ENCODE data around the gene ASCC1. TPM values are rescaled to one million over a fixed set of nuclear protein-coding genes. Genes with fewer than 3 reads are reported as not detected.
A peak's percentile ranks its signal among the peaks of the same experiment; 100 is the strongest.

The ASCC1 gene
- polyA plus RNA-seq, 1 donor (not counting 4 experiments of a cell fraction or from before 2014, with no cell fraction given) = 32.9 TPM

- no peaks in the 10 kb centered on the region for H3K36me3 ChIP-seq (ENCODE audit: control insufficient read depth in 2 of 2, extremely low read depth in 1 of 2, insufficient read depth in 2 of 2, low read length in 2 of 2)
- peaks cover 13% of the 10 kb centered on the region for H3K4me1 ChIP-seq (ENCODE audit: control insufficient read depth, extremely low read depth, insufficient read depth, low read length)
- H3K4me3 ChIP-seq (ENCODE audit: control insufficient read depth in 2 of 3, extremely low read depth in 1 of 3, insufficient read depth in 2 of 3, low read depth in 1 of 3, low read length in 3 of 3) = no peak overlapping the region
- H4K20me1 ChIP-seq (ENCODE audit: control insufficient read depth, extremely low read depth, insufficient read depth, low read length) = no peaks in the 10 kb centered on the region
- TF ChIP-seq CTCF (optimal IDR thresholded peaks at IDR 0.05 in 1 of 3, IDR thresholded peaks at IDR 0.05 in 1 of 3, conservative IDR thresholded peaks at IDR 0.05 in 1 of 3; ENCODE audit: extremely low read depth in 1 of 3, insufficient read depth in 2 of 3, low read length in 3 of 3) (no peak), EZH2 (IDR thresholded peaks at IDR 0.05; ENCODE audit: low read length) (no peak)
- H3K4me2 ChIP-seq (ENCODE audit: control insufficient read depth, extremely low read depth, insufficient read depth, low read depth, low read length) = no peak overlapping the region
- no peaks in the 10 kb centered on the region for H3K79me2 ChIP-seq (ENCODE audit: control insufficient read depth, insufficient read depth, low read length)
- DNase-seq (ENCODE audit: low read depth, low spot score) (no peak), FAIRE-seq (no peak)
- no peak overlapping the region for H3K9ac ChIP-seq (ENCODE audit: control insufficient read depth, extremely low read depth, insufficient read depth, low read length)
- peaks cover 28% of the 10 kb centered on the region for H3K27me3 ChIP-seq (ENCODE audit: control insufficient read depth, extremely low read depth, insufficient read depth, low read length)
- no peak overlapping the region for H3K27ac ChIP-seq (ENCODE audit: control insufficient read depth, insufficient read depth, low read length)
- H3K9me1 ChIP-seq (ENCODE audit: control insufficient read depth, extremely low read depth, insufficient read depth, low read length) = no peaks in the 10 kb centered on the region
- dilution Hi-C loops (cut with MboI; ENCODE audit: extremely low pct_ligation_motif_present, low sequenced_read_pairs) = no loop called here
- H3K9me3 ChIP-seq (ENCODE audit: control insufficient read depth, low read depth, low read length) = no peaks in the 10 kb centered on the region
- H2AFZ ChIP-seq (ENCODE audit: control insufficient read depth, low read length) = no peak overlapping the region
Measured at GRCh38 chr10:72088889-72089575, 127.0 kb downstream of the ASCC1 start.

- Histone ChIP-seq H3K9ac (ENCODE audit: control insufficient read depth, extremely low read depth, insufficient read depth, low read length) (peak within 1 kb of the TSS; percentile 9), H3K4me2 (ENCODE audit: control insufficient read depth, extremely low read depth, insufficient read depth, low read depth, low read length) (peak within 1 kb of the TSS; percentile 71), H3K36me3 (ENCODE audit: control insufficient read depth in 2 of 2, extremely low read depth in 1 of 2, insufficient read depth in 2 of 2, low read length in 2 of 2) (no peaks in the 10 kb centered on the region), H3K27ac (ENCODE audit: control insufficient read depth, insufficient read depth, low read length) (no peak within 1 kb of the TSS), H2AFZ (ENCODE audit: control insufficient read depth, low read length) (no peak within 1 kb of the TSS), H3K4me3 (ENCODE audit: control insufficient read depth in 2 of 3, extremely low read depth in 1 of 3, insufficient read depth in 2 of 3, low read depth in 1 of 3, low read length in 3 of 3) (peak within 1 kb of the TSS in 1 of 3 experiments; percentile 42), H3K4me1 (ENCODE audit: control insufficient read depth, extremely low read depth, insufficient read depth, low read length) (peaks cover 13% of the 10 kb centered on the region), H3K9me1 (ENCODE audit: control insufficient read depth, extremely low read depth, insufficient read depth, low read length) (no peaks in the 10 kb centered on the region), H3K9me3 (ENCODE audit: control insufficient read depth, low read depth, low read length) (no peaks in the 10 kb centered on the region), H3K27me3 (ENCODE audit: control insufficient read depth, extremely low read depth, insufficient read depth, low read length) (peaks cover 28% of the 10 kb centered on the region), H3K79me2 (ENCODE audit: control insufficient read depth, insufficient read depth, low read length) (no peaks in the 10 kb centered on the region), H4K20me1 (ENCODE audit: control insufficient read depth, extremely low read depth, insufficient read depth, low read length) (no peaks in the 10 kb centered on the region)
- FAIRE-seq = no peak
- TF ChIP-seq CTCF (optimal IDR thresholded peaks at IDR 0.05 in 1 of 3, IDR thresholded peaks at IDR 0.05 in 1 of 3, conservative IDR thresholded peaks at IDR 0.05 in 1 of 3; ENCODE audit: extremely low read depth in 1 of 3, insufficient read depth in 2 of 3, low read length in 3 of 3) (no peak), EZH2 (IDR thresholded peaks at IDR 0.05; ENCODE audit: low read length) (peak; percentile 97)
- dilution Hi-C loops (cut with MboI; ENCODE audit: extremely low pct_ligation_motif_present, low sequenced_read_pairs) = no loop called here
- no peak for DNase-seq (ENCODE audit: low read depth, low spot score)
Measured at GRCh38 chr10:72087969-72088888, 127.8 kb downstream of the ASCC1 start, which contains the start of gene SPOCK2. Gene SPOCK2, minus strand, starts transcription at chr10:72088551. Its CDS starts 223 bp downstream, at chr10:72088328.

Data from keratinocyte (primary cell).